NCI-H345 treated with DMSO at 0.1 percent for 48 hours (cell line): ENCODE results near the gene ARL8A.
A peak's percentile ranks its signal among the peaks of the same experiment; 100 is the strongest.
"Not testable (repeated sequence)": the region's sequence is repeated elsewhere in the genome, so short reads cannot be mapped to it uniquely, and the experiment has no call there.

Experiments
- DNase-seq: peaks from one replicate; lab custom pipeline; 2025; ENCODE audit not compliant: unreplicated experiment; lab: John Stamatoyannopoulos, UW

The ARL8A gene

DNA sequence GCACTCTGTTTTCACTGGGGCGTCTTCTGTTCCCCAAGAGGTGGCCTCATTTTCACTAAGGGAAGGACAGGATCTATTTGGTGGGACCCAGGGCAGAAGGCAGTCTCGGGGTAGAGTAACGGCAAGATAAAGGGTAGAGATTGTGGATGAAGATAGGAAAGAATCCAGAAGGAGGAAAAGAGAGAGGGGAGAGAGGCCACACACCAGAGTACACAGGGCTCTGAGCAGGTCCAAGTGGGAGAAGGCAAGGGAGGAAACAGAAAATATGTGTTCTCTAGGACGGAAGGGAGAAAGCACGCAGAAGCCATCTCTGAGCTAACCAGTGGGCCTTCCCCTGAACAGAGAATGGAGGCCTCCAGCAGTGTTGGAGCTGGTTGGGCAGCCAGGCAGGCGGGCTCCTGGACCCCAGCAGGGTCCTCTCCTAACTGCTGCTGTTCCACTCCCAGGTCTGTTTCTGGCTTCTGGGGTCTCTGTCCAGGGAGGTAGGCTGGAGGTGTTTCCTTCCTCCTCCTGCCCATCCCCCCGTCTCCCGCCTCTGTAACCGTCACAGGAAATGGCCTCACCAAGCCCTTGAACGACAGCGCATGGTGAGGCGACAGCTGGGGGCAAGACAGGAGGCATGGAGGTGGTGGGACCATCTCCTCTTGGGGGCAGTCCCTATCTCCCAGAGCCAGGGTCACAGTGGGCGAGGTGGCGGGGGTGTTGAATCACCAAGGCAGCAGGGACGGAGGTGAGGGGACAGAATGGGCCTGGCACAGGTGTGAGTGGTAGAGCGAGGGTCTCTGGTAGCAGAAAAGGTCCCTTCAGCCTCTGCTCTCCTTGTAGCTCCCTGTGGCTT lies 15.2 kb upstream of the ARL8A start:
- DNase-seq: no peak

DNA sequence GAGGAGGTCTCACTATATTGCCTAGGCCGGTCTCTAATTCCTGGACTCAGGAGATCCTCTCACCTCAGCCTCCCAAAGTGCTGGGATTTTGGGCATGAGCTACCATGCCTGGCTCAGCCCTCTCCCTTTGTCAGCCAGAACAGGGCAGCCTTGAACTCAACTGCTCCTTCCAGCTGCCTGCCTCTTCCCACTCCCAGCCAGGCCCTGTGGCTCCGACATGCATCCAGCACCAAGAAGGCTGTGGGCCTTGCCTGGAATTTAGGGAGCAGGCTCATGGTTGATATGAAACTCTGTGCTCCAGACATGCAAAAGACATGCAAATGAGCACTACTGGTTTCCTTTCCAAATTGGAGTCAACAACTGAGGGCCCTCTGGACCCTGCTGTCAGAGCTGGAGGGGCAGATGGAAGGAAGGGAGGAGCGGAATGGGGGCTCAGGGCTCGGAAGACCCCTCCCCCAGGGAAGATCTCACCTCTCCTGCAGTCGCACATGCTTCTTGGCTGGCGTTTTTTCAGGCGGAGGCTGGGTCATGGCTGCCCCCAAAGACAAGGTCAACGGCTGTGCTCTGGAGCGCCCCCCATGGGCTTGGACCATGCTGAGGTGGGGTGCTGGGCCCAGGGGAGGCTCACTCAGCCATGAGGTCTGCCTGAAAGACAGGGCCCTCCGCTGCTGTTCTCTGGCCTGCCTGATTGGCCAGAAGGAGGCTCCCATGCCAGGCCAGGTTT lies 14.4 kb upstream of the ARL8A start:
- DNase-seq: no peak

- no peak for DNase-seq
Observed at GRCh38 chr1:202157945-202158344, 13.4 kb upstream of the ARL8A start.

DNA sequence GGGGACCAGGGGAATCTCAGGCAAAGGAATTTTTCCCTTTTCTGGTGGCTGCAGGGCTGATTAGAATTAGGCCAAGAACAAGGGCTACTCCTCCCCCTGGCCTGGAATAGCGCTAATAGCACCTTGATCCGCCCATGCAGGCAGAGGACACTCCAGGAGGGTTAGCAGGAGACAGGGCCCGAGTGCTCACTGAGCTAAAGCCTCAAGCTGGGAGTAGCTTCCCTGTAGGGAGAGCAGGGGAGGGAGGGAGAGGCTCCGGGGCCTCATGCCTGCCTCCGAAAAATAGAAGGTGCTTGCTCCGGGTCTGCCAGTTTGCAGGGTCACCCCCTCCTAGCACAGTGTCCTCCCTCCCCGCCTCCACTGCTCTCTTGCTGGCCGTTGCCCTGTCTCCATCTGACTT lies 12.1 kb upstream of the ARL8A start:
- no peak for DNase-seq

DNA sequence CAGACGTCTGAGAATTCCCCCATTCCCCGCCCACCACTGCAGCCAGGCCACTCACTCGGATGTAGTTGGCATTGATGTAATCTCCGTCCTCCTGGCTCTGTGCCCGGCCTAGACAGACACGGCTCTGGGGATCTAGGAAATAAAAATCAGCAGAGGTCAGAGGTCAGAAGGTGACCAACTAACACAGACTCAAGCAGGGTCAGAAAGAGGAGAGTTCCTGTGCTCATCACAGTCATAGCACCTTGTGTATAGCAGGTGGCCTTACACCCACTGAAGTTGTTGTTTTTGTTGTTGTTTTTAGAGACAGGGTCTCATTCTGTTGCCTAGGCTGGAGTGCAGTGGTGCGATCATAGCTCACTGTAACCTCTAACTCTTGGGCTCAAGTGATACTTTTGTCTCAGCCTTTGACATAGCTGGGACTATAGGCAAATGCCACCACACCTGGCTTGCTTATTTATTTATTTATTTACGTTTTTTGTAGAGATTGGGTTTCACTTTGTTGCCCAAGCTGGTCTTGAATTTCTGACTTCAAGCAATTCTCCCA lies 11.0 kb upstream of the ARL8A start:
- no peak for DNase-seq

DNA sequence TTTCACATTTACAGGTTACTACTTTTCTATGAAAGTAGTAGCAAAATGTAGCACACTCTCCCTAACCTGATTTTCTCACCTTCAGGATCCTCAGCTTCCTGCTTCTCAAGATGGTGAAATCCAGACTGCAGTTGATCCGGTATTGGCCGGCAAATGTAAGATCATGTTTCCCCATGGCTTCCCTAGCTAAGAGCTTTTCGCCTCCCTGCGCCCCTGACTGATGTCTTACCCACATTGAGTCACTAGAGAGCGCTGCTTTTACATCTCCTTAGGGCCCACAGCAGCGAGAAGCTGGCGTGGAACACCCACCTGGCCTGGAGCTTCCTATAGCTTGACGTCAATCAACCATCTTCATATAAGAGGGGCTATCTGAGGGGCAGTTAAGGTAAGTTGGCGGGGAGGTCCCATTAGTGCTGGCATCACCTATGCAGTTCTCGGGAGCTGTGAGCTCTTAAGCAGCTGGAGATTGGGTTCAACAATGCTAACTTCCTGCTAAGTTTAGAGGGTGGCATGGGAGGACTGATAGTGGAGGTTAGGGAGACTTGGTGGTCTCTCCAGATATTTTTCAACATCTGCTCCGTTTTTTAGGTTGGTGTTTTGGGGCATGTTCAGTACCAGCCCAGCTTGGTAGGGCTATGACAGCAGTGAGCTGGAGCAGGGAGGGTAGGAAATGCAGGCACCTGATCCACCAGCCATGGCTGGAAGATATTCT lies 10.4 kb upstream of the ARL8A start:
- no peak for DNase-seq

GRCh38 chr1:202154148-202154765 lies 9.7 kb upstream of the ARL8A start:
- DNase-seq: no peak

DNA sequence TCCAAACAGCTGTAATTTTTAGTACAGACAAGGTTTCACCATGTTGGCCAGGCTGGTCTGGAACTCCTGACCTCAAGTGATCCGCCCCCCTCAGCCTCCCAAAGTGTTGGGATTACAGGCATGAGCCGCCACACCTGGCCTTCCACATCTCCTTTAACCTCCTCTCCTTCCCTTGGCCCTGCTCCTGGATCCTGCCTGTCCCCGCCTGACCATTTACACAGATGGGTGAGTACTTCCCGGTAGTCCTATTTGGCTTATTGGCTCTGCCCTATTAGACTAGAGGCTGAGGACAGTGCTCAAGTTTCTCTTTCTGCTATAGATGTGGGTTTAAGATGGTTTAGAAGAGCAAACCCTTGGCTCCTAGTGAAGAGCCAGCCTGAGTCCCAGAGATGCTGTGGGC lies 8.7 kb upstream of the ARL8A start:
- DNase-seq: no peak

GRCh38 chr1:202152399-202152798 lies 7.9 kb upstream of the ARL8A start:
- no peak for DNase-seq

GRCh38 chr1:202151045-202151444 lies 6.5 kb upstream of the ARL8A start:
- no peak for DNase-seq

DNA sequence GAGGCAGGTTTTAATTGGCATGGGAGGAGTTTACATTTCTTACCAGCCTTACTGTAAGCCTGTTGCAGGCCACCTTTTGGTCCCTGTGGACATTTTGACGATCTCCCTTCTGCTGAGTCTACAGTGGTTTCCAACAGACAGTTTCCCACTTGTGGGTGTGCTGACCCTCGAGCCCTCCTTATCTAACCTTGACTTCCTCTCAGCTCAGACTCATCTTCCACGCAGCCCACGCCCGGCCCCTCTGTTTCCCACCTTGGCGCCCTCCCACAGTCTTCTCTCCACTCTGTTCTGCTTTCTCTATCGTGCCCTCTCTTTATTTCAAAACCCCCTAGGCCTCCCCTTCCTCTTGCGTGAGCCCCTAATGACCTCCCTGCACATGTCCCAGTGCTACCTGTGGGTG lies 6.1 kb upstream of the ARL8A start:
- no peak for DNase-seq

DNA sequence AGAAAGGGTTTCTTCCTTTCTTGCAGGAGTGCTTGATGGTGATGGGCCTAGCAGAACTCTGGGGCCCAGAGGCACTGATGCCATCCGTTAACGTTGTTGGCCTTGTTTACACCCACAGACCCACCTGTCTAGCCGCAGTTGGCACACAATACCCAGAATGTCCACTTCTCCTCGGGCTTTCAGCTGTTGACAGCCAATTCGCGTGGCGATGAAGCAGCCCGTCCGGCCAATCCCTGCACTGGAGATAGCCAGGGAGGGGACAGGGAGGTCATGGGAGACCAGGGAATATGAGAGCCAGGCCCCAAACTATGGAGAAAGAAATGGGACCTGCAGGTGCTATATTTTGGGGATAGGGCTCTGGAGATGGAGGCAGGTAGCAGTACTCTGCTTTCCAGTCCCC lies 5.7 kb upstream of the ARL8A start:
- no peak for DNase-seq

GRCh38 chr1:202149566-202149965 lies 5.0 kb upstream of the ARL8A start:
- no peak for DNase-seq

GRCh38 chr1:202148391-202148790 lies 3.9 kb upstream of the ARL8A start:
- DNase-seq: no peak

DNA sequence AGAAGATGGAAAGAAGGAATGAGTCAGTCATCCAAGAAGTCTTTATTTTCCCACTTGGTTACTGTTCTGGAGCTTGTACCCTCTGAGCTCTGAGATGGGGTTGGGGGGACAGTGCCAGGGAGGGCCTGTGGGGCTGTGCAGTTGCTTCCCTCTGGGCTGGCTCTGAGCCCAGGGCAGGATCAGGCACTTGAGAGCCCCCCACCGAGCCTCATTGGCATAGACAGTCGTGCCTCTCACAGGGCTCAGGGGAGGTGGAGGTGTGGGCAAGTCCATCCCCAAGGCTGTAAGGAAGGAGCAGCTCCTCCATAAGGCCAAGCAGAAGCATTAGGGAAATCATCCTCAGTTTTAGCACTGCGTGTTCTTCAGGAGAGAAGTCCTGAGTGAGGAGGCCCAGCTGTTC lies 2.5 kb upstream of the ARL8A start:
- peak; percentile 25 for DNase-seq

DNA sequence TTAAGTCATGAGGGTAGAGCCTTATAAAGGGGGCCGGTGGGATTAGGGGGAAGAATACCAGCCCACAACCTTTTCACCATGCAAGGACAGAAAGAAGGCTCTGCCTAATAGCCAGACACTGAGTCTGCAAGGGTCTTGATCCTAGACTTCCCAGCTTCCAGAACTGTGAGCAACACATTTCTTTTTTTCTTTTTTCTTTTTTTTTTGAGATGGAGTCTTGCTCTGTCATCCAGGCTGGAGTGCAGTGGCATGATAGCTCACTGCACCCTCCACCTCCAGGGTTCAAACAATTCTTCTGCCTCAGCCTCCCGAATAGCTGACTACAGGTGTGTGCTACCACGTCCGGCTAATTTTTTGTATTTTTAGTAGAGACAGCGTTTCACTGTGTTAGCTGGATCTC lies 1.7 kb upstream of the ARL8A start:
- DNase-seq: no peak

DNA sequence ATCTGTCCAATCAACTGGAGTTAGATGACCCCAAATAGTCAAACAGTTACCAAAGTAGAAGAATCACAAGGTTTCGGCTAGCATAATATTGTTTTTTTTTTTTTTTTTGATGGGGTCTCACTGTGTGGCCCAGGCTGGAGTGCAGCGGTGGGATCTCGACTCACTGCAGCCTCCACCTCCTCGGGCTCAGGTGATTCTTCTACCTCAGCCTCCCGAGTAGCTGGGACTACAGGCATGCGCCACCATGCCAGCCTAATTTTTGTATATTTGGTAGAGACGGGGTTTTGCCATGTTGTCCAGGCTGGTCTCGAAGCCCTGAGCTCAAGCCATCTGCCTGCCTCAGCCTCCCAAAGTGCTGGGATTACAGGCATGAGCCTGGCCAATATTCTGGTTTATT lies 1.2 kb upstream of the ARL8A start:
- DNase-seq: not testable (repeated sequence)

DNA sequence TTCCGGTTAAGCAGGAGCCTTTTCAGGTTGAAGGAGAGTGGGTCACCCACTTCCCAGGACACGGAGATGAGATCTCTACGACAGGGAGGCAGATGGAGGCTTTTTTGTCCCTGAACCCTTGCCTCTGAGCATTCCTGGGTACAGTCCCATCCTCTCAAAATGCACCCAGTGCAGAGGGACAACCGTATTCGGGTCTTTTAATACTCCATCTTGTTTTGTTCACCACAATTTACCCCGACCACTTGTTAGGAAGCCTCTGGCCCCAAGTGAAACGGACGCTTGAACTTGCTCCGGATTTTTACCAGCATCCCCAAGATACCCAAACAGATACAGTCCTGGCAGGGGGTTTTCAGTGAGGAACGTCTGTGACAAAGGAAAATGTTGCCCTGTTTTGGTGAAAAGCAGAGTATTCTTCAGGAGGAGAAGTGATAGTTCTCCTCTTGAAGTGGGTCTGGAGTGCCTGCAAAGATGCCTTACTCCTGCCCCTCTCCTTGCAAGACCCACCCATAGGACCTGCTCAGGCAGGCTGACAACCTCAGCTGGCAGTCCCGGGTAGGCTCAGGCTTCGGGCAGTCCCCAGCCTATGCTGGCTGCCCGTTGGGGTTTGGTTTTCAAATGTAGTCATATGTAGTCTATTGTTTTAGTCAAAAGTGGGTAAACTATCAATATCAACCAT lies 669 bp upstream of the ARL8A start:
- no peak for DNase-seq

DNA sequence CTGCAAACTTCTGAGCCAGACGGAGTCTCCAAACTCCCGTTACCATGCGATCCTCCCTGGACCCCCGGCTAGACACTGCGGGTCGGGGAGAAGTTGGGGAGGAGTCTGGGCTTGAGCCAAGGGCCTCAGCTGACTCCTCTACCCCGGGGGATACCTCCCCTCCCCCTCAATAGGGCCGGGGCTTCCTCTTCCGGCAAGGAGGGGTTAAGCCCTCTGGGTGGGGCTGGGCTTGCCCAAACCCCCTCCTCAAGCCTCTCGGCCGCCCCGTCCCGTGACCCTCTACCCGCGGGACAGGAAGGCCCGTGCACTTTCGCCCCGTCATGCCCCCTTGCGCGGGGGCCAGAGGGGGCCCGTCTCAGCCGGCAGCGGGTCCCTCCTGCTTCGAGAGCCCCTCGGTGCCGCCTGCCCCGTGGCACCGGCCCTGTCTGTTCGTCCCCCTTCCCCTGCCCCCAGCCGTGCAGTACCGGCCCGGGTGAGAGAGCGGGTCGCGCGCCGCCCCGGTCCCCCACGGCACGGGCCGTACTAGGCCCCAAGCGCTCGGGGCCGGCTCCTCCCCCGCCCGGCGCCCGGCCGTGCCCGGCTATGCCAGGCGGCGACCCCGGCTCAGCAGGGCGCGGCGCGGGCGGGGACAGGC lies 652 bp downstream of the ARL8A start:
- peak; percentile 20 for DNase-seq
